Pancreas (tissue), 10 donors: ENCODE measurements around the gene RTN4RL1. TPM values are rescaled to one million over a fixed set of nuclear protein-coding genes. Genes with fewer than 3 reads are reported as not detected.
"Not testable (repeated sequence)": the region's sequence is repeated elsewhere in the genome, so short reads cannot be mapped to it uniquely, and the experiment has no call there.

Source experiments
- ATAC-seq, 4 donors: fragments of 200-7000 bp; cut with Tn5 transposase; one replicate each; pipeline versions ENCODE4 v1.8.0 to v1.9.1; 2020; ENCODE audit warnings: mild to moderate bottlenecking in 4 of 4, moderate library complexity in 4 of 4
- DNase-seq, 6 donors: peaks; one replicate each; pipeline ENCODE4 v3.0.0-alpha.2; 2020
- FAIRE-seq: peaks from 2 replicates; lab custom pipeline; 2012; peaks lifted over from hg19 to GRCh38; lab: Jason Lieb, UNC
- H3K27ac ChIP-seq, 4 donors: fragments of 200-600 bp; sonication (generic); 1 replicate in 3 of 4; 2 replicates in 1 of 4; pipeline versions ENCODE4 v1.5.0 to v1.8.0; 2020
- H3K27me3 ChIP-seq, 4 donors: fragments of 200-600 bp; one replicate each; pipeline ENCODE4 v1.8.0; 2021
- H3K36me3 ChIP-seq, 3 donors: fragments of 200-600 bp; sonication (generic) in 1 of 3; one replicate each; pipeline versions ENCODE4 v1.5.0 to v1.8.0; 2020 to 2021
- H3K4me1 ChIP-seq, 3 donors: fragments of 200-600 bp; one replicate each; pipeline ENCODE4 v1.8.0; 2021
- H3K4me3 ChIP-seq, 4 donors: fragments of 200-600 bp; sonication (generic) in 2 of 4; one replicate each; pipeline versions ENCODE4 v1.5.0 to v1.8.0; 2020 to 2021
- H3K9me3 ChIP-seq, 4 donors: fragments of 200-600 bp; one replicate each; pipeline ENCODE4 v1.8.0; 2021
- WGBS, 2 donors: extraction: QIAGEN DNeasy Blood & Tissue Kit; methylation state at CpG; one replicate each; pipeline ENCODE4 v1.1.7; 2013; 5-methylcytosine and 5-hydroxymethylcytosine counted together
- intact Hi-C, 3 donors: fragments of 100-400 bp; cut with DNase I; formaldehyde crosslinking; loops; one replicate each; pipeline versions ENCODE4 v1.11.1 to v1.14.2; 2022
- polyA plus RNA-seq, 2 donors: library from polyadenylated mRNA; stranded (reverse); fragments of 200-250 nt; gene quantifications; one replicate each; pipeline ENCODE4 v1.2.3, GENCODE V29; 2013
- total RNA-seq, 6 donors: library from RNA; stranded (reverse); fragmentation: NEBNext Ultra II Directional in 4 of 6; extraction: Animal tissue kit (Norgen Biotek cat#: 25700) in 4 of 6; gene quantifications; one replicate each; pipeline versions ENCODE4 v1.2.1 to v1.2.4, GENCODE V29; 2021 to 2023
- TF ChIP-seq, protein P1 (sequence below), 4 donors: fragments of 200-600 bp; sonication (generic) in 3 of 4; IDR thresholded peaks; one replicate each; pipeline versions ENCODE4 v1.5.0 to v1.8.0; 2021; ENCODE audit warnings: antibody characterized with exemption in 4 of 4
- donor health status: healthy with polysubstance abuse.
- donor health status: DM: no; HTN: no; CAD: no; lungs with moderate emphysema.
- donor health status: DM: no; HTN: no; CAD: no.
- donor health status: control.
- donor health status: control.
- donor health status: Bipolar disorder and iron deficiency.
- donor health status: DM: yes; HTN: yes; CAD: no.
- donor health status: DM: no; HTN: no; CAD: no.
- donor health status: DM: no; HTN: no; CAD: no.
- donor health status: DM: yes; HTN: yes; CAD: no.

RTN4RL1 gene
- total and polyA plus RNA-seq, 8 donors = 0.93 to 3.6 (median 2.1) TPM

- peaks cover 0 to 40% (median 7%) of the 10 kb centered on the region in 3 donors for H3K36me3 ChIP-seq
- H3K27me3 ChIP-seq = no peaks in the 10 kb centered on the region
- ATAC-seq (no peak), FAIRE-seq (no peak), DNase-seq (no peak)
- H3K27ac ChIP-seq = no peak overlapping the region
- 80 to 88% methylated on average over 18 of the region's 18 CpGs for WGBS, 2 donors
- TF ChIP-seq, protein P1, sequence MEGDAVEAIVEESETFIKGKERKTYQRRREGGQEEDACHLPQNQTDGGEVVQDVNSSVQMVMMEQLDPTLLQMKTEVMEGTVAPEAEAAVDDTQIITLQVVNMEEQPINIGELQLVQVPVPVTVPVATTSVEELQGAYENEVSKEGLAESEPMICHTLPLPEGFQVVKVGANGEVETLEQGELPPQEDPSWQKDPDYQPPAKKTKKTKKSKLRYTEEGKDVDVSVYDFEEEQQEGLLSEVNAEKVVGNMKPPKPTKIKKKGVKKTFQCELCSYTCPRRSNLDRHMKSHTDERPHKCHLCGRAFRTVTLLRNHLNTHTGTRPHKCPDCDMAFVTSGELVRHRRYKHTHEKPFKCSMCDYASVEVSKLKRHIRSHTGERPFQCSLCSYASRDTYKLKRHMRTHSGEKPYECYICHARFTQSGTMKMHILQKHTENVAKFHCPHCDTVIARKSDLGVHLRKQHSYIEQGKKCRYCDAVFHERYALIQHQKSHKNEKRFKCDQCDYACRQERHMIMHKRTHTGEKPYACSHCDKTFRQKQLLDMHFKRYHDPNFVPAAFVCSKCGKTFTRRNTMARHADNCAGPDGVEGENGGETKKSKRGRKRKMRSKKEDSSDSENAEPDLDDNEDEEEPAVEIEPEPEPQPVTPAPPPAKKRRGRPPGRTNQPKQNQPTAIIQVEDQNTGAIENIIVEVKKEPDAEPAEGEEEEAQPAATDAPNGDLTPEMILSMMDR (IDR thresholded peaks at IDR 0.05) = no peak
- intact Hi-C loops = no loop called here
- H3K4me3 ChIP-seq = no peak overlapping the region
- no peaks in the 10 kb centered on the region for H3K9me3 ChIP-seq
- H3K4me1 ChIP-seq = no peaks in the 10 kb centered on the region
These were observed 128.0 kb downstream of the RTN4RL1 start for GRCh38 chr17:1897105-1897656.

GRCh38 chr17:1896243-1897104, 128.7 kb downstream of the RTN4RL1 start:
- FAIRE-seq (no peak), ATAC-seq (no peak)
- WGBS, 2 donors = 88 to 93% methylated on average over 25 of the region's 25 CpGs

GRCh38 chr17:1895479-1895878, 129.7 kb downstream of the RTN4RL1 start:
- H3K27me3 ChIP-seq, H3K9me3 ChIP-seq, H3K4me3 ChIP-seq, ATAC-seq, FAIRE-seq, intact Hi-C loops, H3K4me1 ChIP-seq, DNase-seq, H3K27ac ChIP-seq: not testable (repeated sequence)
- peaks cover 0 to 50% (median 7%) of the 10 kb centered on the region in 3 donors for H3K36me3 ChIP-seq
- WGBS, 2 donors = 95% methylated on average over 11 of the region's 11 CpGs

More at GRCh38 chr17:1896243-1897104, 128.7 kb downstream of the RTN4RL1 start:
- H3K9me3 ChIP-seq = no peaks in the 10 kb centered on the region
- intact Hi-C loops = no loop called here
- peaks cover 0 to 44% (median 7%) of the 10 kb centered on the region in 3 donors for H3K36me3 ChIP-seq
- no peak overlapping the region for H3K4me3 ChIP-seq
- DNase-seq = no peak
- TF ChIP-seq, protein P1 (IDR thresholded peaks at IDR 0.05) = no peak
- no peaks in the 10 kb centered on the region for H3K4me1 ChIP-seq
- no peaks in the 10 kb centered on the region for H3K27me3 ChIP-seq
- H3K27ac ChIP-seq = no peak overlapping the region

DNA sequence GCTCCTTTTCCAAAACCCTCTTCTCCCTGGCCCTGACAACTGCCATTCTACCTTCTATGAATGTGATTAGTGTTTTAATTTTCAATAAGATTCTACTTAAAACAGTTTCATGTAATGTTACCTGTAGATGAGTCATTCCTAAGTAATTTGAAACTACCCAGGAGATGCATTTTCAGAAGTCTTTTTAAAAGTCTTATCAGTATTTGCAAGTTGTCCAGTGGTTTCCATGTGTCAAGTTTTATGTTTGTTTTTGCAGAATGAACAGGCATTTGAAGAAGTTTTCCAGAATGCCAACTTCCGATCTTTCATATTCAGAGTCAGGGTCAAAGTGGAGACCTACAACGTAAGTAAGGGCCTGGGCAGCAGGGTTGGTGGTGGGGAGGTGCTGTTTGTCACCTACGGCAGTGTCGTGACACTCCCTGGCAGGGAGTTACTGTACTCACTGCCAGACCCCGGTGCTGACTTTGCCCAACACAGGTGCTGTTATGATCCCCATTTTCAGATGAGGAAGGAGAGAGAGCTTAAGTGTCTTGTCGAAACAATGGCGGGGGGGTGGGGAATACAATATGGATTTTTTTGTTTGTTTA, 130.3 kb downstream of the RTN4RL1 start:
- H3K4me1 ChIP-seq = no peaks in the 10 kb centered on the region
- 94 to 96% methylated on average over 7 of the region's 7 CpGs for WGBS, 2 donors
- no peak for ATAC-seq
- TF ChIP-seq, protein P1 (IDR thresholded peaks at IDR 0.05) = no peak
- no peaks in the 10 kb centered on the region for H3K27me3 ChIP-seq
- no peak for FAIRE-seq
- no peak overlapping the region for H3K4me3 ChIP-seq
- intact Hi-C loops = no loop called here
- no peak overlapping the region for H3K27ac ChIP-seq
- no peaks in the 10 kb centered on the region for H3K9me3 ChIP-seq
- H3K36me3 ChIP-seq = peaks cover 0 to 56% (median 7%) of the 10 kb centered on the region in 3 donors
- no peak for DNase-seq

GRCh38 chr17:1890758-1891450, 134.2 kb downstream of the RTN4RL1 start:
- DNase-seq = no peak
- Histone ChIP-seq H3K36me3 (peaks cover 0 to 54% (median 0%) of the 10 kb centered on the region in 3 donors), H3K27ac (no peak overlapping the region), H3K27me3 (no peaks in the 10 kb centered on the region), H3K4me3 (no peak overlapping the region), H3K4me1 (no peaks in the 10 kb centered on the region), H3K9me3 (no peaks in the 10 kb centered on the region)
- intact Hi-C loops = no loop called here
- no peak for ATAC-seq
- FAIRE-seq = no peak
- TF ChIP-seq, protein P1 (IDR thresholded peaks at IDR 0.05) = no peak
- WGBS, 2 donors = 87% methylated on average over 15 of the region's 15 CpGs
